ENCODE data around the gene KRT9. TPM values are rescaled to one million over a fixed set of nuclear protein-coding genes. Genes with fewer than 3 reads are reported as not detected.

KRT9 gene
- total RNA-seq, 1 experiment from 2014 or later, result not detected

GRCh38 chr17:41520821-41521521 is 50.9 kb downstream of the KRT9 start:
- intact Hi-C loops (cut with micrococcal nuclease; ENCODE audit: unreplicated experiment), result loop anchor here (5.0 to 10.0 kb wide), 2 partner anchors 586 to 664 kb away; partner anchors contain the start of gene KRT23
- BruUV-seq (replicated peaks), result no TSS peak
- Mint-ChIP-seq H3K4me1 (ENCODE audit: low read depth, unreplicated experiment) (peaks cover 73% of the 10 kb centered on the region), H3K4me3 (ENCODE audit: low read depth, unreplicated experiment) (peak overlapping the region; percentile 95), H3K27ac (ENCODE audit: unreplicated experiment) (peak overlapping the region; percentile 99), H3K36me3 (ENCODE audit: insufficient read depth, unreplicated experiment) (peaks cover 97% of the 10 kb centered on the region), H3K27me3 (ENCODE audit: unreplicated experiment) (no peaks in the 10 kb centered on the region), H3K9me3 (ENCODE audit: low read depth, unreplicated experiment) (no peaks in the 10 kb centered on the region)
- peak; percentile 70 for DNase-seq
- CTCF ChIA-PET, result interaction anchor here (0.6 to 19.2 kb wide), 21 partner anchors 9 to 702 kb away, joined by 3 to 471 read pairs (median 5); no protein-coding TSS in a partner anchor
- no peak for TF ChIP-seq CTCF (IDR thresholded peaks at IDR 0.05; ENCODE audit: unreplicated experiment)

GRCh38 chr17:41519501-41520224 is 52.2 kb downstream of the KRT9 start:
- CTCF ChIA-PET, result interaction anchor here (0.5 to 19.2 kb wide), 7 partner anchors 10 to 662 kb away, joined by 3 to 471 read pairs (median 4); no protein-coding TSS in a partner anchor
- no TSS peak for BruUV-seq (replicated peaks)
- TF ChIP-seq CTCF (IDR thresholded peaks at IDR 0.05; ENCODE audit: unreplicated experiment), result no peak
- Mint-ChIP-seq H3K27ac (ENCODE audit: unreplicated experiment) (peak overlapping the region; percentile 99), H3K4me3 (ENCODE audit: low read depth, unreplicated experiment) (peak overlapping the region; percentile 5), H3K27me3 (ENCODE audit: unreplicated experiment) (no peaks in the 10 kb centered on the region), H3K36me3 (ENCODE audit: insufficient read depth, unreplicated experiment) (peaks cover 96% of the 10 kb centered on the region), H3K9me3 (ENCODE audit: low read depth, unreplicated experiment) (no peaks in the 10 kb centered on the region), H3K4me1 (ENCODE audit: low read depth, unreplicated experiment) (peaks cover 67% of the 10 kb centered on the region)
- intact Hi-C loops (cut with micrococcal nuclease; ENCODE audit: unreplicated experiment), result loop anchor here (5.0 to 10.0 kb wide), 2 partner anchors 585 to 662 kb away; partner anchors contain the start of gene KRT23
- DNase-seq, result peak; percentile 73

- TF ChIP-seq CTCF (IDR thresholded peaks at IDR 0.05; ENCODE audit: unreplicated experiment), result no peak
- BruUV-seq (replicated peaks), result no TSS peak
- intact Hi-C loops (cut with micrococcal nuclease; ENCODE audit: unreplicated experiment), result no loop called here
- Mint-ChIP-seq H3K27me3 (ENCODE audit: unreplicated experiment) (no peaks in the 10 kb centered on the region), H3K36me3 (ENCODE audit: insufficient read depth, unreplicated experiment) (peaks cover 96% of the 10 kb centered on the region), H3K4me1 (ENCODE audit: low read depth, unreplicated experiment) (peaks cover 59% of the 10 kb centered on the region), H3K4me3 (ENCODE audit: low read depth, unreplicated experiment) (peak within 1 kb of the TSS; percentile 5), H3K9me3 (ENCODE audit: low read depth, unreplicated experiment) (no peaks in the 10 kb centered on the region), H3K27ac (ENCODE audit: unreplicated experiment) (peak within 1 kb of the TSS; percentile 99)
- DNase-seq, result no peak
- CTCF ChIA-PET, result interaction anchor here (0.6 to 19.2 kb wide), 9 partner anchors 9 to 871 kb away, joined by 3 to 471 read pairs (median 5); no protein-coding TSS in a partner anchor
Measured at GRCh38 chr17:41518789-41519449, 52.9 kb downstream of the KRT9 start, which contains the start of gene KRT15. Gene KRT15 (minus strand): TSS chr17:41518890. CDS start chr17:41518827, 63 bp downstream.

GRCh38 chr17:41518031-41518430 is 53.8 kb downstream of the KRT9 start:
- TF ChIP-seq CTCF (IDR thresholded peaks at IDR 0.05; ENCODE audit: unreplicated experiment), result no peak
- BruUV-seq (replicated peaks), result no TSS peak
- Mint-ChIP-seq H3K36me3 (ENCODE audit: insufficient read depth, unreplicated experiment) (peaks cover 96% of the 10 kb centered on the region), H3K4me1 (ENCODE audit: low read depth, unreplicated experiment) (peaks cover 50% of the 10 kb centered on the region), H3K9me3 (ENCODE audit: low read depth, unreplicated experiment) (no peaks in the 10 kb centered on the region), H3K27ac (ENCODE audit: unreplicated experiment) (peak overlapping the region; percentile 99), H3K27me3 (ENCODE audit: unreplicated experiment) (no peaks in the 10 kb centered on the region), H3K4me3 (ENCODE audit: low read depth, unreplicated experiment) (no peak overlapping the region)
- CTCF ChIA-PET, result interaction anchor here (0.6 to 19.2 kb wide), 5 partner anchors 10 to 872 kb away, joined by 3 to 471 read pairs (median 4); partner anchors contain the start of gene KRT13
- intact Hi-C loops (cut with micrococcal nuclease; ENCODE audit: unreplicated experiment), result no loop called here
- no peak for DNase-seq
